ENCODE results near the gene LY6G6C. TPM values are rescaled to one million over a fixed set of nuclear protein-coding genes. Genes with fewer than 3 reads are reported as not detected.

LY6G6C gene
- total and polyA plus RNA-seq, 2 of the 13 experiments (the other 11 are each of a cell fraction or from before 2014, with no cell fraction given): 0.15 TPM; not detected in 1

GRCh38 chr6:31713991-31714684 lies 7.4 kb downstream of the LY6G6C start:
- 2% methylated on average over 5 of the region's 5 CpGs for WGBS (ENCODE audit: low lambda C conversion rate)
- ATAC-seq: no peak; the same call in 2 of the 3 replicates
- Histone ChIP-seq H3K9me3 (ENCODE audit: low read length) (no peaks in the 10 kb centered on the region), H3K27me3 (ENCODE audit: control insufficient read depth in 1 of 2, insufficient read depth in 2 of 2, low read length in 2 of 2) (peaks cover 14 to 51% of the 10 kb centered on the region in 2 experiments; a peak in 4 of 5 replicates), H2AFZ (ENCODE audit: low read length) (peak overlapping the region; percentile 5), H3K79me2 (ENCODE audit: insufficient read depth, low read length) (no peaks in the 10 kb centered on the region), H3K36me3 (replicated peaks in 1 of 2; ENCODE audit: control insufficient read depth in 1 of 2, insufficient read depth in 2 of 2, low read length in 2 of 2) (no peaks in the 10 kb centered on the region), H3K27ac (ENCODE audit: extremely low read length, insufficient read depth, low read length) (no peak overlapping the region), H3K4me2 (ENCODE audit: low read depth, low read length) (peak overlapping the region; percentile 63), H3K9ac (ENCODE audit: insufficient read depth, low read depth, low read length) (no peak overlapping the region; the same call in 1 of the 2 replicates), H3K4me1 (ENCODE audit: insufficient read depth, low read length) (peaks cover 34% of the 10 kb centered on the region), H4K20me1 (ENCODE audit: insufficient read depth, low read length) (no peaks in the 10 kb centered on the region), H3K4me3 (replicated peaks in 1 of 3; ENCODE audit: insufficient read depth in 1 of 3, low read depth in 2 of 3, low read length in 3 of 3) (peak overlapping the region in 1 of 3 experiments; percentile 43; a peak in 2 of 6 replicates)
- in situ Hi-C loops (cut with HindIII; ENCODE audit: extremely low pct_ligation_motif_present, low pct_unique_long_range_greater_than_20kb): no loop called here
- POLR2A ChIA-PET: interaction anchor here (0.6 to 5.1 kb wide), 18 partner anchors 11 to 188 kb away, joined by 3 to 31 read pairs (median 4); partner anchors contain the start of genes ABHD16A, APOM, C6orf47 and CLIC1
- no TSS peak for BruUV-seq (replicated peaks)
- peak; percentile 68 for DNase-seq (ENCODE audit: low spot score)
- CTCF ChIA-PET (ENCODE audit: low intra/inter-chr PET ratio, low total read pairs): no interaction called here
- FAIRE-seq: peak; percentile 32
- intact Hi-C loops (cut with micrococcal nuclease; ENCODE audit: unreplicated experiment): no loop called here
- TF ChIP-seq ZFAT (CRISPR knock-in tag; conservative IDR thresholded peaks at IDR 0.05) (no peak), DR1 (CRISPR knock-in tag; IDR thresholded peaks at IDR 0.05) (no peak), RXRA (CRISPR knock-in tag; IDR thresholded peaks at IDR 0.05) (no peak), HOXD1 (CRISPR knock-in tag; IDR thresholded peaks at IDR 0.05) (no peak), KDM1A (CRISPR knock-in tag; IDR thresholded peaks at IDR 0.05) (no peak), ZNF703 (CRISPR knock-in tag; IDR thresholded peaks at IDR 0.05; ENCODE audit: borderline replicate concordance) (no peak), ZNF574 (CRISPR knock-in tag; IDR thresholded peaks at IDR 0.05) (no peak), KDM2A (CRISPR knock-in tag; IDR thresholded peaks at IDR 0.05; ENCODE audit: borderline replicate concordance, low read depth) (no peak), IKZF1 (IDR thresholded peaks at IDR 0.05) (no peak), TFAP4 (IDR thresholded peaks at IDR 0.05; ENCODE audit: borderline replicate concordance, low read depth) (peak; percentile 45; the same call in 1 of the 2 replicates), CCAR2 (optimal IDR thresholded peaks at IDR 0.05; ENCODE audit: low read depth, low read length) (peak; percentile 76), NFRKB (IDR thresholded peaks at IDR 0.05) (no peak), GATAD2A (CRISPR knock-in tag; IDR thresholded peaks at IDR 0.05) (peak; percentile 43; the same call in 1 of the 2 replicates), PATZ1 (CRISPR knock-in tag; IDR thresholded peaks at IDR 0.05) (peak; percentile 62), CREM (IDR thresholded peaks at IDR 0.05) (no peak), CREM (CRISPR knock-in tag; IDR thresholded peaks at IDR 0.05) (no peak), ZNF234 (CRISPR knock-in tag; conservative IDR thresholded peaks at IDR 0.05) (no peak), RFX5 (IDR thresholded peaks at IDR 0.05; ENCODE audit: low read depth, low read length) (no peak), PITX1 (CRISPR knock-in tag; IDR thresholded peaks at IDR 0.05) (no peak), CREB3 (CRISPR knock-in tag; IDR thresholded peaks at IDR 0.05) (no peak)

Measured in HepG2 (cell line).